ENCODE results near the gene GPR137. TPM values are rescaled to one million over a fixed set of nuclear protein-coding genes. Genes with fewer than 3 reads are reported as not detected.

Gene GPR137
- total and polyA plus RNA-seq, 9 of the 15 experiments (the other 6 are each of a cell fraction or from before 2014, with no cell fraction given): 0.32 to 26.7 (median 10.7) TPM

DNA sequence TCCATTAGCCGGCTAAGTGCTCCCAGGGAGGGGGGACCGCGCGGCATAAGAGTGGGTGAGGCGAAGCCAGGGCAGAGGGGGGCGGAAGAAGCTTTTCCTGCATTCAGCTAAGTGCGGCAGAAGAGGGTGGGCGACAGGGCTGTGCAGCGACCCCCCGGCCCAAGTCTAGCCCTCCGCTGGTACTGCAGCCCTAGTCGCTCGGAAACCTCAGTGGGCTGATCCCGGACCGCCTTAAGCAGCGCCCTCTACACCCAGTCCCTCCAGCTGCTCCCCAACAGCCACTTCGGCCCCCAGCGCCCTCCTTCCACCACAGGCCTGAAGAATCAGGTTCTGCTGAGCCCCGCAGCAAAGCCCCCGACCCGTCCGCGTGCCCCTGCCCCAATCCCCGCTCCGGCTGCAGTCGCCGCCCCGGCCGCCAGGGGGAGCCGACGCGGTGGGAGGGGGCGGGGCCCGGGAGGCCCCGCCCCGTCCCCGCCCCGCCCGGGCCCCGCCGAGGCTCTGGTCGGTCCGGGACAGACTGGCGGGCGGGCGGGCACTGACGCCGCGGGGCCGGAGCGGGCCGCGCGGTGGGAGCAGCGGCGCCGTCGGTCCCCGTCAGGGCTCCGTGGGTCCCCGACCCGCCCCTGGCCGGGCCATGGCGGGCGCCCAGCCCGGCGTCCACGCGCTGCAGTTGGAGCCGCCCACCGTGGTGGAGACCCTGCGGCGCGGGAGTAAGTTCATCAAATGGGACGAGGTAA is 34.5 kb upstream of the GPR137 start, which contains the start of gene PLCB3 (continued):
- TF ChIP-seq, protein P1, sequence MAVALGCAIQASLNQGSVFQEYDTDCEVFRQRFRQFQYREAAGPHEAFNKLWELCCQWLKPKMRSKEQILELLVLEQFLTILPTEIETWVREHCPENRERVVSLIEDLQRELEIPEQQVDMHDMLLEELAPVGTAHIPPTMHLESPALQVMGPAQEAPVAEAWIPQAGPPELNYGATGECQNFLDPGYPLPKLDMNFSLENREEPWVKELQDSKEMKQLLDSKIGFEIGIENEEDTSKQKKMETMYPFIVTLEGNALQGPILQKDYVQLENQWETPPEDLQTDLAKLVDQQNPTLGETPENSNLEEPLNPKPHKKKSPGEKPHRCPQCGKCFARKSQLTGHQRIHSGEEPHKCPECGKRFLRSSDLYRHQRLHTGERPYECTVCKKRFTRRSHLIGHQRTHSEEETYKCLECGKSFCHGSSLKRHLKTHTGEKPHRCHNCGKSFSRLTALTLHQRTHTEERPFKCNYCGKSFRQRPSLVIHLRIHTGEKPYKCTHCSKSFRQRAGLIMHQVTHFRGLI (CRISPR knock-in tag; IDR thresholded peaks at IDR 0.05): no peak
- no peak for TF ChIP-seq MIER1 (IDR thresholded peaks at IDR 0.05; ENCODE audit: low read depth)
- no peak for TF ChIP-seq POLR2AphosphoS2 (IDR thresholded peaks at IDR 0.05; ENCODE audit: low read length)
- no peak for TF ChIP-seq MXI1 (IDR thresholded peaks at IDR 0.05; ENCODE audit: low read depth, low read length)
- TF ChIP-seq, protein P2, sequence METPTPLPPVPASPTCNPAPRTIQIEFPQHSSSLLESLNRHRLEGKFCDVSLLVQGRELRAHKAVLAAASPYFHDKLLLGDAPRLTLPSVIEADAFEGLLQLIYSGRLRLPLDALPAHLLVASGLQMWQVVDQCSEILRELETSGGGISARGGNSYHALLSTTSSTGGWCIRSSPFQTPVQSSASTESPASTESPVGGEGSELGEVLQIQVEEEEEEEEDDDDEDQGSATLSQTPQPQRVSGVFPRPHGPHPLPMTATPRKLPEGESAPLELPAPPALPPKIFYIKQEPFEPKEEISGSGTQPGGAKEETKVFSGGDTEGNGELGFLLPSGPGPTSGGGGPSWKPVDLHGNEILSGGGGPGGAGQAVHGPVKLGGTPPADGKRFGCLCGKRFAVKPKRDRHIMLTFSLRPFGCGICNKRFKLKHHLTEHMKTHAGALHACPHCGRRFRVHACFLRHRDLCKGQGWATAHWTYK (CRISPR knock-in tag; IDR thresholded peaks at IDR 0.05): no peak
- TF ChIP-seq DACH1 (IDR thresholded peaks at IDR 0.05; ENCODE audit: partially characterized antibody): no peak
- no peak for TF ChIP-seq ZNF23 (CRISPR knock-in tag; IDR thresholded peaks at IDR 0.05)
- no peak for TF ChIP-seq ADNP (tag; IDR thresholded peaks at IDR 0.05)
- TF ChIP-seq, protein P3, sequence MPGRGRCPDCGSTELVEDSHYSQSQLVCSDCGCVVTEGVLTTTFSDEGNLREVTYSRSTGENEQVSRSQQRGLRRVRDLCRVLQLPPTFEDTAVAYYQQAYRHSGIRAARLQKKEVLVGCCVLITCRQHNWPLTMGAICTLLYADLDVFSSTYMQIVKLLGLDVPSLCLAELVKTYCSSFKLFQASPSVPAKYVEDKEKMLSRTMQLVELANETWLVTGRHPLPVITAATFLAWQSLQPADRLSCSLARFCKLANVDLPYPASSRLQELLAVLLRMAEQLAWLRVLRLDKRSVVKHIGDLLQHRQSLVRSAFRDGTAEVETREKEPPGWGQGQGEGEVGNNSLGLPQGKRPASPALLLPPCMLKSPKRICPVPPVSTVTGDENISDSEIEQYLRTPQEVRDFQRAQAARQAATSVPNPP (IDR thresholded peaks at IDR 0.05; ENCODE audit: borderline replicate concordance, insufficient read depth, insufficient read length): no peak
- TF ChIP-seq NR2C1 (IDR thresholded peaks at IDR 0.05): no peak
- TF ChIP-seq NR2C1 (tag; IDR thresholded peaks at IDR 0.05): no peak
- no peak for TF ChIP-seq SIN3B (IDR thresholded peaks at IDR 0.05; ENCODE audit: low read depth)
- no peak for TF ChIP-seq ZNF232 (CRISPR knock-in tag; IDR thresholded peaks at IDR 0.05)
- no peak for TF ChIP-seq SREBF1 (IDR thresholded peaks at IDR 0.05; ENCODE audit: borderline replicate concordance, low read depth, low read length)
- TF ChIP-seq MYNN (IDR thresholded peaks at IDR 0.05): no peak
- TF ChIP-seq MYNN (CRISPR knock-in tag; IDR thresholded peaks at IDR 0.05): no peak
- no peak for TF ChIP-seq HMG20A (CRISPR knock-in tag; conservative IDR thresholded peaks at IDR 0.05)
- TF ChIP-seq TEAD1 (CRISPR knock-in tag; IDR thresholded peaks at IDR 0.05): no peak
- TF ChIP-seq HDGF (IDR thresholded peaks at IDR 0.05): no peak
- TF ChIP-seq SRF (CRISPR knock-in tag; IDR thresholded peaks at IDR 0.05): no peak
- no peak for TF ChIP-seq BCL6 (CRISPR knock-in tag; IDR thresholded peaks at IDR 0.05)
- no peak for TF ChIP-seq PURB (CRISPR knock-in tag; IDR thresholded peaks at IDR 0.05; ENCODE audit: low read depth)
- no peak for TF ChIP-seq PPARD (CRISPR knock-in tag; IDR thresholded peaks at IDR 0.05)
- no peak for TF ChIP-seq FOS (IDR thresholded peaks at IDR 0.05; ENCODE audit: extremely low read depth, insufficient read length)
- TF ChIP-seq RBM15 (IDR thresholded peaks at IDR 0.05; ENCODE audit: insufficient read depth, low read length): no peak
- no peak for TF ChIP-seq PCBP2 (IDR thresholded peaks at IDR 0.05; ENCODE audit: low read depth, low read length, poor library complexity, severe bottlenecking)
- no peak for TF ChIP-seq SOX6 (IDR thresholded peaks at IDR 0.05)
- TF ChIP-seq CEBPB (tag; IDR thresholded peaks at IDR 0.05): no peak
